Hepatocyte (in vitro differentiated cells): ENCODE data around the gene FOXA1.
A peak's percentile ranks its signal among the peaks of the same experiment; 100 is the strongest.

Experiments used
- EZH2phosphoT487 ChIP-seq: fragments of 200-600 bp; sonication (generic); IDR thresholded peaks from one replicate; pipeline ENCODE4 v1.6.1; 2018; ENCODE audit warnings: antibody characterized with exemption, mild to moderate bottlenecking, low read depth, moderate library complexity; ENCODE audit not compliant: unreplicated experiment, severe bottlenecking
- TF ChIP-seq, protein P1 (sequence below): fragments of 200-600 bp; sonication (generic); IDR thresholded peaks from 2 replicates; pipeline ENCODE4 v1.5.1; 2016; ENCODE audit warnings: antibody characterized with exemption, mild to moderate bottlenecking; ENCODE audit not compliant: poor library complexity

DNA sequence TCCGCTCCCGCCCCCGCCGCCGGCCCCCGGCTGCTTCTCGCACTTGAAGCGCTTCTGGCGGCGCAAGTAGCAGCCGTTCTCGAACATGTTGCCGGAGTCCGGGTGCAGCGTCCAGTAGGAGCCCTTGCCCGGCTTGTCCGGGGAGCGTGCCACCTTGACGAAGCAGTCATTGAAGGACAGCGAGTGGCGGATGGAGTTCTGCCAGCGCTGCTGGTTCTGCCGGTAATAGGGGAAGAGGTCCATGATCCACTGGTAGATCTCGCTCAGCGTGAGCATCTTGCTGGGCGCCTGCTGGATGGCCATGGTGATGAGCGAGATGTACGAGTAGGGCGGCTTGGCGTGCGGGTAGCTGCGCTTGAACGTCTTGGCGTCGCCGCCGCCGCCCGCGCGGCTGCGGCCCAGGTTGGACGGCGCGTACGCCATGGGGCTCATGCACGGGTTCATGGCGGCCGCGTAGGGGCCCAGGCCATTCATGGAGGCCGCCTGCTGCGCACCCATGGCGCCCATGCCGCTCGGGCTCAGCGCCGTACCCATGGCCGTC is 3.0 kb downstream of the FOXA1 start:
- TF ChIP-seq, protein P1, sequence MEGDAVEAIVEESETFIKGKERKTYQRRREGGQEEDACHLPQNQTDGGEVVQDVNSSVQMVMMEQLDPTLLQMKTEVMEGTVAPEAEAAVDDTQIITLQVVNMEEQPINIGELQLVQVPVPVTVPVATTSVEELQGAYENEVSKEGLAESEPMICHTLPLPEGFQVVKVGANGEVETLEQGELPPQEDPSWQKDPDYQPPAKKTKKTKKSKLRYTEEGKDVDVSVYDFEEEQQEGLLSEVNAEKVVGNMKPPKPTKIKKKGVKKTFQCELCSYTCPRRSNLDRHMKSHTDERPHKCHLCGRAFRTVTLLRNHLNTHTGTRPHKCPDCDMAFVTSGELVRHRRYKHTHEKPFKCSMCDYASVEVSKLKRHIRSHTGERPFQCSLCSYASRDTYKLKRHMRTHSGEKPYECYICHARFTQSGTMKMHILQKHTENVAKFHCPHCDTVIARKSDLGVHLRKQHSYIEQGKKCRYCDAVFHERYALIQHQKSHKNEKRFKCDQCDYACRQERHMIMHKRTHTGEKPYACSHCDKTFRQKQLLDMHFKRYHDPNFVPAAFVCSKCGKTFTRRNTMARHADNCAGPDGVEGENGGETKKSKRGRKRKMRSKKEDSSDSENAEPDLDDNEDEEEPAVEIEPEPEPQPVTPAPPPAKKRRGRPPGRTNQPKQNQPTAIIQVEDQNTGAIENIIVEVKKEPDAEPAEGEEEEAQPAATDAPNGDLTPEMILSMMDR, result no peak
- peak; percentile 72 for TF ChIP-seq EZH2phosphoT487
